Loucy (cell line): ENCODE results near the gene RNLS.

Experiments used
- H2AFZ ChIP-seq: fragments of 200-600 bp; sonication (generic); 2 replicates; pipeline ENCODE4 v1.6.0; 2016; ENCODE audit warnings: antibody characterized with exemption, mild to moderate bottlenecking, low read length, moderate library complexity
- H3F3A ChIP-seq: fragments of 200-600 bp; 2 replicates; pipeline ENCODE4 v1.6.0; 2016; ENCODE audit warnings: antibody characterized with exemption, low read depth, mild to moderate bottlenecking
- H3K27me3 ChIP-seq: fragments of 200-600 bp; sonication (generic); 2 replicates; pipeline ENCODE4 v1.6.1; 2014; ENCODE audit warnings: low read length, mild to moderate bottlenecking; ENCODE audit not compliant: insufficient read depth, poor library complexity, severe bottlenecking
- H3K36me3 ChIP-seq: fragments of 200-600 bp; sonication (generic); 2 replicates; pipeline ENCODE4 v1.6.1; 2016; ENCODE audit warnings: low read length; ENCODE audit not compliant: insufficient read depth
- H3K4me1 ChIP-seq: fragments of 200-600 bp; sonication (generic); 2 replicates; pipeline ENCODE4 v1.5.1; 2014; ENCODE audit warnings: low read length, mild to moderate bottlenecking; ENCODE audit not compliant: insufficient read depth, poor library complexity, severe bottlenecking
- H3K4me2 ChIP-seq: fragments of 200-600 bp; sonication (generic); 2 replicates; pipeline ENCODE4 v1.6.0; 2014; ENCODE audit warnings: antibody characterized with exemption, low read length, low read depth, mild to moderate bottlenecking; ENCODE audit not compliant: poor library complexity, severe bottlenecking
- H3K4me3 ChIP-seq: fragments of 200-600 bp; sonication (generic); 2 replicates; pipeline ENCODE4 v1.5.1; 2014; ENCODE audit warnings: low read length, mild to moderate bottlenecking, mixed read lengths; ENCODE audit not compliant: poor library complexity, severe bottlenecking
- H3K79me2 ChIP-seq: fragments of 200-600 bp; sonication (generic); 2 replicates; pipeline ENCODE4 v1.6.1; 2014; ENCODE audit warnings: low read length; ENCODE audit not compliant: insufficient read depth
- H3K9ac ChIP-seq: fragments of 200-600 bp; sonication (generic); 2 replicates; pipeline ENCODE4 v1.6.0; 2014; ENCODE audit warnings: mild to moderate bottlenecking, low read depth, low read length, moderate library complexity; ENCODE audit not compliant: poor library complexity, severe bottlenecking
- H3K9me2 ChIP-seq: fragments of 200-600 bp; sonication (generic); replicated peaks from 2 replicates; pipeline ENCODE4 v1.6.1; 2016; ENCODE audit warnings: low read depth, low read length, mixed read lengths
- H3K9me3 ChIP-seq: fragments of 200-600 bp; sonication (generic); 2 replicates; pipeline ENCODE4 v1.6.1; 2014; ENCODE audit warnings: mild to moderate bottlenecking, antibody characterized with exemption, low read length, low read depth; ENCODE audit not compliant: insufficient read depth
- H4K20me1 ChIP-seq: fragments of 200-600 bp; sonication (generic); 2 replicates; pipeline ENCODE4 v1.6.0; 2014; ENCODE audit warnings: antibody characterized with exemption, low read length, mild to moderate bottlenecking; ENCODE audit not compliant: insufficient read depth, poor library complexity, severe bottlenecking
- CTCF ChIP-seq: fragments of 200-600 bp; sonication (generic); conservative IDR thresholded peaks from 2 replicates; pipeline ENCODE4 v1.5.1; 2014; ENCODE audit warnings: mild to moderate bottlenecking, antibody characterized with exemption, low read length
- EZH2phosphoT487 ChIP-seq: fragments of 200-600 bp; IDR thresholded peaks from 2 replicates; pipeline ENCODE4 v1.6.1; 2018; ENCODE audit warnings: antibody characterized with exemption, mild to moderate bottlenecking, moderate library complexity, borderline replicate concordance

Gene RNLS

GRCh38 chr10:88442716-88443115 is 140.4 kb downstream of the RNLS start:
- Histone ChIP-seq H3K4me2 (no peak overlapping the region), H3F3A (no peaks in the 10 kb centered on the region), H2AFZ (no peak overlapping the region), H3K9ac (no peak overlapping the region), H4K20me1 (no peaks in the 10 kb centered on the region), H3K4me3 (no peak overlapping the region), H3K4me1 (no peaks in the 10 kb centered on the region), H3K79me2 (no peaks in the 10 kb centered on the region), H3K27me3 (no peaks in the 10 kb centered on the region), H3K36me3 (no peaks in the 10 kb centered on the region), H3K9me3 (no peaks in the 10 kb centered on the region), H3K9me2 (no peaks in the 10 kb centered on the region)
- TF ChIP-seq EZH2phosphoT487 (no peak), CTCF (no peak)

GRCh38 chr10:88440541-88440940 is 142.6 kb downstream of the RNLS start:
- H3K27me3 ChIP-seq = no peaks in the 10 kb centered on the region
- H3K79me2 ChIP-seq = no peaks in the 10 kb centered on the region
- H4K20me1 ChIP-seq = no peaks in the 10 kb centered on the region
- no peaks in the 10 kb centered on the region for H3K9me3 ChIP-seq
- no peak overlapping the region for H3K4me2 ChIP-seq
- no peak overlapping the region for H2AFZ ChIP-seq
- no peaks in the 10 kb centered on the region for H3K36me3 ChIP-seq
- H3K4me3 ChIP-seq = no peak overlapping the region
- no peaks in the 10 kb centered on the region for H3K4me1 ChIP-seq
- no peaks in the 10 kb centered on the region for H3K9me2 ChIP-seq
- TF ChIP-seq EZH2phosphoT487 = no peak
- H3K9ac ChIP-seq = no peak overlapping the region
- H3F3A ChIP-seq = no peaks in the 10 kb centered on the region

- Histone ChIP-seq H3K4me2 (no peak overlapping the region), H3F3A (no peaks in the 10 kb centered on the region), H3K9ac (no peak overlapping the region), H3K27me3 (no peaks in the 10 kb centered on the region), H2AFZ (no peak overlapping the region), H3K79me2 (no peaks in the 10 kb centered on the region), H3K4me1 (no peaks in the 10 kb centered on the region), H3K36me3 (no peaks in the 10 kb centered on the region), H3K9me3 (no peaks in the 10 kb centered on the region), H3K9me2 (no peaks in the 10 kb centered on the region), H4K20me1 (no peaks in the 10 kb centered on the region), H3K4me3 (no peak overlapping the region)
- no peak for TF ChIP-seq CTCF
- TF ChIP-seq EZH2phosphoT487 = no peak
Observed at GRCh38 chr10:88439932-88440331, 143.2 kb downstream of the RNLS start.

- Histone ChIP-seq H3K9me3 (peaks cover 1% of the 10 kb centered on the region; the same call in 1 of the 2 replicates), H3K36me3 (no peaks in the 10 kb centered on the region), H3K9me2 (no peaks in the 10 kb centered on the region), H3K4me2 (no peak overlapping the region), H3K4me3 (no peak overlapping the region), H4K20me1 (no peaks in the 10 kb centered on the region), H2AFZ (no peak overlapping the region), H3K4me1 (no peaks in the 10 kb centered on the region), H3K9ac (no peak overlapping the region), H3K27me3 (no peaks in the 10 kb centered on the region), H3K79me2 (no peaks in the 10 kb centered on the region), H3F3A (no peaks in the 10 kb centered on the region)
- no peak for TF ChIP-seq EZH2phosphoT487
- TF ChIP-seq CTCF = no peak
Observed at GRCh38 chr10:88437411-88437810, 145.7 kb downstream of the RNLS start.
